Lung (tissue), 12 donors: ENCODE results near the gene RXFP4. TPM values are rescaled to one million over a fixed set of nuclear protein-coding genes. Genes with fewer than 3 reads are reported as not detected.
"Not testable (repeated sequence)": the region's sequence is repeated elsewhere in the genome, so short reads cannot be mapped to it uniquely, and the experiment has no call there.

Source experiments
- ATAC-seq: fragments of 200-7000 bp; cut with Tn5 transposase; one replicate; pipeline ENCODE4 v1.9.1; 2020; ENCODE audit warnings: moderate number of reproducible peaks; ENCODE audit not compliant: insufficient read depth, low FRiP score
- DNase-seq, 3 donors: peaks; one replicate each; pipeline ENCODE4 v3.0.0-alpha.2; 2013 to 2017
- H3K27ac ChIP-seq, 2 donors: one replicate each; pipeline ENCODE4 v1.5.1; 2013; ENCODE audit warnings: mild to moderate bottlenecking in 2 of 2, moderate library complexity in 2 of 2, control low read depth in 1 of 2, inconsistent platforms in 1 of 2, low read depth in 1 of 2, low read length in 1 of 2
- H3K27me3 ChIP-seq, 3 donors: one replicate each; pipeline ENCODE4 v1.5.1; 2013; ENCODE audit warnings: low read length in 2 of 3; ENCODE audit not compliant: control insufficient read depth in 3 of 3, insufficient read depth in 3 of 3
- H3K36me3 ChIP-seq, 4 donors: one replicate each; pipeline ENCODE4 v1.5.1; 2013; ENCODE audit warnings: low read length in 4 of 4, mild to moderate bottlenecking in 1 of 4, moderate library complexity in 1 of 4; ENCODE audit not compliant: control insufficient read depth in 4 of 4, insufficient read depth in 4 of 4
- H3K4me1 ChIP-seq, 5 donors: one replicate each; pipeline ENCODE4 v1.5.1; 2013; ENCODE audit warnings: low read length in 5 of 5, mild to moderate bottlenecking in 2 of 5, moderate library complexity in 1 of 5; ENCODE audit not compliant: control insufficient read depth in 5 of 5, insufficient read depth in 5 of 5
- H3K4me3 ChIP-seq: one replicate; pipeline ENCODE4 v1.5.1; 2013; ENCODE audit warnings: mild to moderate bottlenecking, control low read depth, moderate library complexity
- H3K9ac ChIP-seq, 2 donors: one replicate each; pipeline ENCODE4 v1.5.1; 2013; ENCODE audit warnings: low read length in 2 of 2, control low read depth in 1 of 2; ENCODE audit not compliant: insufficient read depth in 1 of 2
- H3K9me3 ChIP-seq, 4 donors: one replicate each; pipeline ENCODE4 v1.5.1; 2013; ENCODE audit warnings: low read length in 3 of 4, mild to moderate bottlenecking in 1 of 4, moderate library complexity in 1 of 4; ENCODE audit not compliant: control insufficient read depth in 4 of 4, insufficient read depth in 3 of 4
- whole genome bisulfite sequencing, 2 donors: extraction: QIAGEN DNeasy Blood & Tissue Kit; methylation state at CpG; one replicate each; pipeline ENCODE4 v1.1.7; 2013; 5-methylcytosine and 5-hydroxymethylcytosine counted together
- polyA plus RNA-seq, 2 donors: library from polyadenylated mRNA; stranded (reverse); fragments of 200-250 nt; gene quantifications; one replicate each; pipeline ENCODE4 v1.2.1, GENCODE V29; 2013
- total RNA-seq, 2 donors: library from RNA; depleted of rRNA in 1 of 2; stranded (reverse); fragments of >200 nt in 1 of 2; gene quantifications; one replicate each; pipeline ENCODE4 v1.2.1, GENCODE V29; 2014 to 2021
- TF ChIP-seq, protein P1 (sequence below): IDR thresholded peaks from 2 replicates; pipeline ENCODE4 v1.5.1; 2012; ENCODE audit warnings: mild to moderate bottlenecking; ENCODE audit errors: control extremely low read depth, extremely low read depth
- donor health status: control.
- donor health status: control.
- donor health status: Bipolar disorder and iron deficiency.
- donor health status: healthy.
- donor health status: DM: yes; HTN: yes; CAD: no.

Gene RXFP4
- total and polyA plus RNA-seq, 4 donors: 0.05 to 0.20 TPM; not detected in 2

DNA sequence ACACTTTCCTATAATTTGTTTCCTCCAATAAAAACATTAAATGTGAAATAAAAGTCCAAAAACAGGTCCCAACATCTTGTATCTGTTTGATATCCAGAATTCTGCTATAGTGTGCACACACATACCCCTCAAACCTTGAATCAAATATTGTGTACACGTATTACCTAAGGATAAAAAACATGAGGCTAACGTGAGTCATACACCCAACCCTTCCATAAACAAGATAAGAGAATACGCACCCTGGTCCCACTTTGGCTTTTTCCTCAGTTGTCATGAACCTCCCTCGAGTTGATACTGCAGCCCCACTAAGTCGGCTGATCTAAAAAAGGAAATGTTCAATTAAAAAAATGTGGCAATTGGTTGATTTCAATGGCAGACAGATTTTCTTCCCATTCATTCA is 12.4 kb upstream of the RXFP4 start:
- Histone ChIP-seq H3K36me3 (peaks cover 27 to 57% (median 42%) of the 10 kb centered on the region in 4 donors), H3K27me3 (no peaks in the 10 kb centered on the region), H3K27ac (no peak overlapping the region), H3K4me3 (no peak overlapping the region), H3K9me3 (no peaks in the 10 kb centered on the region), H3K9ac (no peak overlapping the region), H3K4me1 (peaks cover 6 to 27% (median 9%) of the 10 kb centered on the region in 5 donors)
- DNase-seq (no peak), ATAC-seq (no peak)
- 72 to 84% methylated on average over 5 of the region's 5 CpGs for WGBS, 2 donors
- TF ChIP-seq, protein P1, sequence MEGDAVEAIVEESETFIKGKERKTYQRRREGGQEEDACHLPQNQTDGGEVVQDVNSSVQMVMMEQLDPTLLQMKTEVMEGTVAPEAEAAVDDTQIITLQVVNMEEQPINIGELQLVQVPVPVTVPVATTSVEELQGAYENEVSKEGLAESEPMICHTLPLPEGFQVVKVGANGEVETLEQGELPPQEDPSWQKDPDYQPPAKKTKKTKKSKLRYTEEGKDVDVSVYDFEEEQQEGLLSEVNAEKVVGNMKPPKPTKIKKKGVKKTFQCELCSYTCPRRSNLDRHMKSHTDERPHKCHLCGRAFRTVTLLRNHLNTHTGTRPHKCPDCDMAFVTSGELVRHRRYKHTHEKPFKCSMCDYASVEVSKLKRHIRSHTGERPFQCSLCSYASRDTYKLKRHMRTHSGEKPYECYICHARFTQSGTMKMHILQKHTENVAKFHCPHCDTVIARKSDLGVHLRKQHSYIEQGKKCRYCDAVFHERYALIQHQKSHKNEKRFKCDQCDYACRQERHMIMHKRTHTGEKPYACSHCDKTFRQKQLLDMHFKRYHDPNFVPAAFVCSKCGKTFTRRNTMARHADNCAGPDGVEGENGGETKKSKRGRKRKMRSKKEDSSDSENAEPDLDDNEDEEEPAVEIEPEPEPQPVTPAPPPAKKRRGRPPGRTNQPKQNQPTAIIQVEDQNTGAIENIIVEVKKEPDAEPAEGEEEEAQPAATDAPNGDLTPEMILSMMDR: no peak

GRCh38 chr1:155930725-155931124 is 10.7 kb upstream of the RXFP4 start:
- H3K4me1 ChIP-seq: peaks cover 6 to 31% (median 9%) of the 10 kb centered on the region in 5 donors
- 73 to 84% methylated on average over 10 of the region's 10 CpGs for WGBS, 2 donors
- not testable (repeated sequence) for H3K27ac ChIP-seq, H3K27me3 ChIP-seq, H3K4me3 ChIP-seq, ATAC-seq, DNase-seq, H3K9ac ChIP-seq, H3K9me3 ChIP-seq
- peaks cover 20 to 44% (median 30%) of the 10 kb centered on the region in 4 donors for H3K36me3 ChIP-seq

DNA sequence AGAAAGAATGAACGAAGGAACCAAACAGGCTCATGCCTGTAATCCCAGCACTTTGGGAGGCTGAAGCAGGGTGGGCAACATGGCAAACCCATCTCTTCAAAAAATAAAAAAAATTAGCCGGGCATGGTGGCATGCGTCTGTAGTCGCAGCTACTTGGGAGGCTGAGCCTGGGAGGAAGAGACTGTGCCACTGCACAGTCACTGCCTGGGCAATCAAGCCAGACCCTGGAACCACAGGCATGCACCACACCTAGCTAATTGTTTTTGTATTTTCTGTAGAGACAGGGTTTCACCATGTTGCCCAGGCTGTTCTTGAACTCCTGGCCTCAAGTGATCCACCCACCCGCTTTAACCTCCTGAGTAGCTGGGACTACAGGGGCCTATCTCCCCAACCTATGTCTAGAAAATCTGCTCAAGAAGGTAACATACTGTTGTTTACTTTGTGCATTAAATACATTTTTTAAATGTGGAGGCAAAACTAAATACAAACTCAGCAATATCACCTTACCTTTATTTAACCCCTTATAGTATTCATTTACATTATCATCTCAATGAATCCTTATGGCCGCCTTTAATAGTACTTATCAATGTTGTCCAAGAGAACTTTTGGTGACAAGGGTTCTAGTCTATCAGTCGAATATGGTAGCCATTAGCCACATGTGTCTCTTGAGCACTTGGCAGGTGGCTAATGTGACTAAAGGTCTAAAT is 10.0 kb upstream of the RXFP4 start:
- TF ChIP-seq, protein P1: no peak
- Histone ChIP-seq H3K9ac (peak overlapping the region in 1 of 2 donors; percentile 11), H3K4me1 (peaks cover 6 to 31% (median 9%) of the 10 kb centered on the region in 5 donors), H3K27ac (no peak overlapping the region), H3K36me3 (peaks cover 15 to 41% (median 25%) of the 10 kb centered on the region in 4 donors), H3K9me3 (no peaks in the 10 kb centered on the region), H3K27me3 (no peaks in the 10 kb centered on the region), H3K4me3 (no peak overlapping the region)
- 67 to 85% methylated on average over 7 of the region's 7 CpGs for WGBS, 2 donors
- ATAC-seq (no peak), DNase-seq (no peak)

DNA sequence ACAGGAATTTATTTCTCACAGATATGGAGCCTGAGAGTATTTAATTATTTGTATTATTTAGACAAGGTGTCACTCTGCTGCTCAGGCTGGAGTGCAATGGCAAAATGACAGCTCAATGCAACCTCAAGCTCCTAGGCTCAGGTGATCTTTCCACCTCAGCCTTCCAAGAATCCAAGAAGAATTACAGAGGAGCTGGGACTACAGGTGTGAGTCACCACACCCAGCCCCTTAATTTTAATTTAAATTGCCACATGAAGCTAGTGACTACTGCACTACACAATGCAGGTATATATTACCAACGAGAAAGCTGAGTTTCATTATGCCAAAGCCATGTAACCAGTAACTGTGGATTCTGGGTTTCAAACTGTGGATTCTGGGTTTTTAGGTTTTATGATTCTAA is 9.4 kb upstream of the RXFP4 start:
- H3K27ac ChIP-seq: no peak overlapping the region
- 60 to 87% methylated on average over 1 of the region's 1 CpG for WGBS, 2 donors
- H3K9me3 ChIP-seq: no peaks in the 10 kb centered on the region
- TF ChIP-seq, protein P1: no peak
- ATAC-seq: no peak
- H3K9ac ChIP-seq: no peak overlapping the region
- peaks cover 6 to 31% (median 9%) of the 10 kb centered on the region in 5 donors for H3K4me1 ChIP-seq
- DNase-seq: no peak
- H3K36me3 ChIP-seq: peaks cover 9 to 35% (median 19%) of the 10 kb centered on the region in 4 donors
- no peaks in the 10 kb centered on the region for H3K27me3 ChIP-seq
- H3K4me3 ChIP-seq: no peak overlapping the region
